GM12878 (cell line): ENCODE data around the gene RAB6B. TPM values are rescaled to one million over a fixed set of nuclear protein-coding genes. Genes with fewer than 3 reads are reported as not detected.

Experiments
- ATAC-seq: fragments of 200-7000 bp; cut with Tn5 transposase; 3 replicates; pipeline ENCODE4 v1.9.1; 2020; ENCODE audit warnings: mild to moderate bottlenecking, moderate library complexity
- BruUV-seq: library from RNA; stranded (reverse); fragments of 400-500 nt; replicated peaks from 2 replicates; lab custom pipeline; 2021; lab: Mats Ljungman, UMichigan
- CTCF ChIA-PET: fragments of 300-600 bp; sonication (Branson Sonifier 250); formaldehyde crosslinking; extraction: SDS; loops from one replicate; lab custom pipeline; 2021; ENCODE audit warnings: inconsistent platforms; lab: Yijun Ruan, JAX
- POLR2A ChIA-PET: fragments of 350-600 bp; formaldehyde crosslinking; extraction: SDS; loops from one replicate; lab custom pipeline; 2021; ENCODE audit warnings: inconsistent platforms; lab: Charles Lee
- RAD21 ChIA-PET: fragments of 300-600 bp; sonication (Branson Sonifier 250); formaldehyde crosslinking; loops from one replicate; lab custom pipeline; 2023; ENCODE audit warnings: antibody characterized with exemption; ENCODE audit not compliant: unreplicated experiment; lab: Charles Lee
- SMC1A ChIA-PET: fragments of 300-600 bp; sonication (Branson Sonifier 250); formaldehyde crosslinking; loops from one replicate; lab custom pipeline; 2023; ENCODE audit not compliant: unreplicated experiment, uncharacterized antibody; lab: Charles Lee
- DNase-seq: peaks from one replicate; pipeline ENCODE4 v3.0.0-alpha.2; 2011; ENCODE audit warnings: low read depth, low spot score
- FAIRE-seq: peaks from 3 replicates; lab custom pipeline; 2011; peaks lifted over from hg19 to GRCh38; lab: Jason Lieb, UNC
- H2AFZ ChIP-seq: 2 replicates; pipeline ENCODE4 v1.6.0; 2011; ENCODE audit warnings: low read depth, low read length, control low read depth; ENCODE audit not compliant: control insufficient read depth
- H3K27ac ChIP-seq: 2 replicates; pipeline ENCODE4 v1.5.1; 2011; ENCODE audit warnings: control low read depth; ENCODE audit not compliant: control insufficient read depth, insufficient read depth
- H3K27me3 ChIP-seq, 2 experiments: replicated peaks in 1 of 2; 2 replicates each; pipeline versions ENCODE4 v1.6.0 to v1.6.1; 2011; ENCODE audit warnings: low read length in 1 of 2; ENCODE audit not compliant: control insufficient read depth in 2 of 2, insufficient read depth in 2 of 2
- H3K36me3 ChIP-seq, 2 experiments: 2 replicates each; pipeline ENCODE4 v1.5.1; 2011; ENCODE audit warnings: low read length in 1 of 2; ENCODE audit not compliant: control insufficient read depth in 2 of 2, insufficient read depth in 2 of 2
- H3K4me1 ChIP-seq: 2 replicates; pipeline ENCODE4 v1.6.1; 2011; ENCODE audit warnings: mild to moderate bottlenecking, low read length, moderate library complexity, mixed read lengths; ENCODE audit not compliant: control insufficient read depth, insufficient read depth
- H3K4me2 ChIP-seq: 2 replicates; pipeline ENCODE4 v1.6.0; 2011; ENCODE audit warnings: control low read depth; ENCODE audit not compliant: control insufficient read depth, insufficient read depth
- H3K4me3 ChIP-seq: fragments of 200-600 bp; sonication (generic); 2 replicates; pipeline ENCODE4 v1.5.1; 2016
- H3K79me2 ChIP-seq: 2 replicates; pipeline ENCODE4 v1.6.0; 2011; ENCODE audit warnings: low read length; ENCODE audit not compliant: control insufficient read depth, insufficient read depth
- H3K9ac ChIP-seq: 2 replicates; pipeline ENCODE4 v1.8.0; 2011; ENCODE audit warnings: low read length, control low read depth, mixed read lengths; ENCODE audit not compliant: control insufficient read depth, insufficient read depth
- H3K9me3 ChIP-seq: replicated peaks from 3 replicates; pipeline ENCODE4 v1.5.1; 2011; ENCODE audit warnings: mild to moderate bottlenecking, low read length; ENCODE audit not compliant: control insufficient read depth, insufficient read depth
- H4K20me1 ChIP-seq: 2 replicates; pipeline ENCODE4 v1.6.0; 2011; ENCODE audit not compliant: control insufficient read depth, insufficient read depth
- ASH2L ChIP-seq: fragments of 300-600, 200-600 bp; sonication (generic); IDR thresholded peaks from 2 replicates; pipeline ENCODE4 v1.6.1; 2017; ENCODE audit warnings: low read depth, mild to moderate bottlenecking, borderline replicate concordance
- FOXK2 ChIP-seq: fragments of 450-650 bp; IDR thresholded peaks from 2 replicates; pipeline ENCODE4 v1.6.1; 2017; ENCODE audit warnings: mild to moderate bottlenecking, moderate library complexity
- HCFC1 ChIP-seq: fragments of 150-350 bp; IDR thresholded peaks from 2 replicates; pipeline ENCODE4 v1.6.1; 2014; ENCODE audit warnings: low read length
- IKZF2 ChIP-seq, 2 experiments: fragments of 450-650 bp; IDR thresholded peaks; 2 replicates each; pipeline ENCODE4 v1.6.1; 2017; ENCODE audit warnings: mild to moderate bottlenecking in 2 of 2, moderate library complexity in 2 of 2
- MEF2B ChIP-seq: fragments of 450-650 bp; IDR thresholded peaks from 2 replicates; pipeline ENCODE4 v1.6.1; 2018; ENCODE audit warnings: mild to moderate bottlenecking, moderate library complexity; ENCODE audit not compliant: partially characterized antibody, poor library complexity, severe bottlenecking
- PAX5 ChIP-seq: IDR thresholded peaks from 2 replicates; pipeline ENCODE4 v1.6.1; 2011; ENCODE audit warnings: low read depth, low read length, borderline replicate concordance
- SPI1 ChIP-seq: IDR thresholded peaks from 2 replicates; pipeline ENCODE4 v1.6.1; 2011; ENCODE audit warnings: low read depth, mild to moderate bottlenecking, low read length, moderate library complexity, borderline replicate concordance; ENCODE audit not compliant: insufficient read depth
- WGBS: methylation state at CpG from one replicate; pipeline ENCODE4 v1.1.6; 2016; ENCODE audit warnings: low lambda C conversion rate; ENCODE audit not compliant: insufficient replicate concordance, insufficient coverage; ENCODE audit errors: missing lambda C conversion rate; 5-methylcytosine and 5-hydroxymethylcytosine counted together
- in situ Hi-C: fragments of 300-500 bp; cut with MboI; formaldehyde crosslinking; loops from 9 replicates; pipeline ENCODE4 v1.14.3; 2018; ENCODE audit warnings: mixed read lengths
- intact Hi-C: fragments of 100-400 bp; cut with micrococcal nuclease; formaldehyde crosslinking; loops from one replicate; pipeline ENCODE4 v1.14.2; 2022; ENCODE audit not compliant: unreplicated experiment
- polyA plus RNA-seq, 11 experiments: library from polyadenylated mRNA; depleted of rRNA in 4 of 11; unstranded in 6 of 11; stranded (reverse) in 5 of 11; fragments of >200 nt; fragmentation: Nextera tagmentation in 4 of 11; fragmentation: Illumina TruSeq in 1 of 11; extraction: Ambion mirVana in 4 of 11; extraction: Trizol in 1 of 11; gene quantifications; 1 replicate in 1 of 11; 2 replicates in 10 of 11; pipeline versions ENCODE4 v1.2.1 to v1.2.3, GENCODE V29; 2011 to 2016; ENCODE audit warnings: inconsistent platforms in 2 of 11, missing spikeins in 2 of 11, low read depth in 1 of 11
- total RNA-seq, 4 experiments: library from RNA; depleted of rRNA in 3 of 4; stranded (reverse); fragments of >200 nt in 3 of 4; fragmentation: Illumina TruSeq in 1 of 4; extraction: Trizol in 1 of 4; gene quantifications; 2 replicates each; pipeline versions ENCODE4 v1.2.1 to v1.2.3, GENCODE V29; 2013 to 2021
- TF ChIP-seq, protein P1 (sequence below): fragments of 450-650 bp; formaldehyde crosslinking; IDR thresholded peaks from 2 replicates; pipeline ENCODE4 v1.4.0; 2020; ENCODE audit warnings: mild to moderate bottlenecking, moderate library complexity

The RAB6B gene
- total and polyA plus RNA-seq, 10 of the 15 experiments (the other 5 are each of a cell fraction or from before 2014, with no cell fraction given): 0.01 to 0.16 (median 0.04) TPM; not detected in 5

GRCh38 chr3:133925960-133926735, 30.5 kb upstream of the RAB6B start:
- Histone ChIP-seq H3K27ac (no peak overlapping the region), H3K9me3 (no peaks in the 10 kb centered on the region), H4K20me1 (no peaks in the 10 kb centered on the region; the same call in 1 of the 2 replicates), H3K4me1 (peaks cover 2% of the 10 kb centered on the region), H3K27me3 (peaks cover 0 to 2% of the 10 kb centered on the region in 2 experiments; a peak in 2 of 4 replicates), H3K4me2 (no peak overlapping the region), H3K79me2 (no peaks in the 10 kb centered on the region), H3K36me3 (no peaks in the 10 kb centered on the region), H3K4me3 (no peak overlapping the region)
- in situ Hi-C loops (no loop called here), intact Hi-C loops (loop anchor here (2.0 to 10.0 kb wide), 3 partner anchors 263 to 549 kb away; no protein-coding TSS in a partner anchor)
- SMC1A ChIA-PET: interaction anchor here (1.0 kb wide), 1 partner anchor 20 kb away, joined by 3 read pairs; no protein-coding TSS in a partner anchor
- no peak for FAIRE-seq
- RAD21 ChIA-PET: interaction anchor here (1.0 kb wide), 1 partner anchor 108 kb away, joined by 3 read pairs; no protein-coding TSS in a partner anchor
- ATAC-seq: no peak
- CTCF ChIA-PET: interaction anchor here (1.1 to 1.2 kb wide), 2 partner anchors 106 to 109 kb away, joined by 3 to 5 read pairs; no protein-coding TSS in a partner anchor
- no TSS peak for BruUV-seq
- no peak for DNase-seq
- POLR2A ChIA-PET: no interaction called here
- 77% methylated on average over 10 of the region's 10 CpGs for WGBS
- TF ChIP-seq ASH2L (no peak), SPI1 (no peak), FOXK2 (no peak), PAX5 (no peak), IKZF2 (IDR thresholded peaks at IDR 0.05) (no peak), HCFC1 (no peak), MEF2B (no peak)
- TF ChIP-seq, protein P1, sequence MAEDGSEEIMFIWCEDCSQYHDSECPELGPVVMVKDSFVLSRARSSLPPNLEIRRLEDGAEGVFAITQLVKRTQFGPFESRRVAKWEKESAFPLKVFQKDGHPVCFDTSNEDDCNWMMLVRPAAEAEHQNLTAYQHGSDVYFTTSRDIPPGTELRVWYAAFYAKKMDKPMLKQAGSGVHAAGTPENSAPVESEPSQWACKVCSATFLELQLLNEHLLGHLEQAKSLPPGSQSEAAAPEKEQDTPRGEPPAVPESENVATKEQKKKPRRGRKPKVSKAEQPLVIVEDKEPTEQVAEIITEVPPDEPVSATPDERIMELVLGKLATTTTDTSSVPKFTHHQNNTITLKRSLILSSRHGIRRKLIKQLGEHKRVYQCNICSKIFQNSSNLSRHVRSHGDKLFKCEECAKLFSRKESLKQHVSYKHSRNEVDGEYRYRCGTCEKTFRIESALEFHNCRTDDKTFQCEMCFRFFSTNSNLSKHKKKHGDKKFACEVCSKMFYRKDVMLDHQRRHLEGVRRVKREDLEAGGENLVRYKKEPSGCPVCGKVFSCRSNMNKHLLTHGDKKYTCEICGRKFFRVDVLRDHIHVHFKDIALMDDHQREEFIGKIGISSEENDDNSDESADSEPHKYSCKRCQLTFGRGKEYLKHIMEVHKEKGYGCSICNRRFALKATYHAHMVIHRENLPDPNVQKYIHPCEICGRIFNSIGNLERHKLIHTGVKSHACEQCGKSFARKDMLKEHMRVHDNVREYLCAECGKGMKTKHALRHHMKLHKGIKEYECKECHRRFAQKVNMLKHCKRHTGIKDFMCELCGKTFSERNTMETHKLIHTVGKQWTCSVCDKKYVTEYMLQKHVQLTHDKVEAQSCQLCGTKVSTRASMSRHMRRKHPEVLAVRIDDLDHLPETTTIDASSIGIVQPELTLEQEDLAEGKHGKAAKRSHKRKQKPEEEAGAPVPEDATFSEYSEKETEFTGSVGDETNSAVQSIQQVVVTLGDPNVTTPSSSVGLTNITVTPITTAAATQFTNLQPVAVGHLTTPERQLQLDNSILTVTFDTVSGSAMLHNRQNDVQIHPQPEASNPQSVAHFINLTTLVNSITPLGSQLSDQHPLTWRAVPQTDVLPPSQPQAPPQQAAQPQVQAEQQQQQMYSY (CRISPR knock-in tag): no peak
- TF ChIP-seq, all 136 proteins: peak for 0
- Histone ChIP-seq H3K9ac (no peak overlapping the region), H2AFZ (no peak overlapping the region)
